Body of pancreas (tissue), 4 donors: Measurements from ENCODE around the gene HSPA4L.

Experiments
- POLR2A ChIP-seq, 3 donors: fragments of 450-650 bp; IDR thresholded peaks; one replicate each; pipeline ENCODE4 v1.6.1; 2016; ENCODE audit warnings: antibody characterized with exemption in 3 of 3, mild to moderate bottlenecking in 2 of 3
- TF ChIP-seq, protein P1 (sequence below), 7 experiments: fragments of 450-650 bp in 4 of 7; fragments of 200-600 bp in 3 of 7; sonication (generic) in 3 of 7; IDR thresholded peaks; one replicate each; pipeline ENCODE4 v1.5.1; 2016 to 2019; ENCODE audit warnings: antibody characterized with exemption in 7 of 7

GRCh38 chr4:127777487-127777886, 4.6 kb upstream of the HSPA4L start:
- TF ChIP-seq, protein P1, sequence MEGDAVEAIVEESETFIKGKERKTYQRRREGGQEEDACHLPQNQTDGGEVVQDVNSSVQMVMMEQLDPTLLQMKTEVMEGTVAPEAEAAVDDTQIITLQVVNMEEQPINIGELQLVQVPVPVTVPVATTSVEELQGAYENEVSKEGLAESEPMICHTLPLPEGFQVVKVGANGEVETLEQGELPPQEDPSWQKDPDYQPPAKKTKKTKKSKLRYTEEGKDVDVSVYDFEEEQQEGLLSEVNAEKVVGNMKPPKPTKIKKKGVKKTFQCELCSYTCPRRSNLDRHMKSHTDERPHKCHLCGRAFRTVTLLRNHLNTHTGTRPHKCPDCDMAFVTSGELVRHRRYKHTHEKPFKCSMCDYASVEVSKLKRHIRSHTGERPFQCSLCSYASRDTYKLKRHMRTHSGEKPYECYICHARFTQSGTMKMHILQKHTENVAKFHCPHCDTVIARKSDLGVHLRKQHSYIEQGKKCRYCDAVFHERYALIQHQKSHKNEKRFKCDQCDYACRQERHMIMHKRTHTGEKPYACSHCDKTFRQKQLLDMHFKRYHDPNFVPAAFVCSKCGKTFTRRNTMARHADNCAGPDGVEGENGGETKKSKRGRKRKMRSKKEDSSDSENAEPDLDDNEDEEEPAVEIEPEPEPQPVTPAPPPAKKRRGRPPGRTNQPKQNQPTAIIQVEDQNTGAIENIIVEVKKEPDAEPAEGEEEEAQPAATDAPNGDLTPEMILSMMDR (IDR thresholded peaks at IDR 0.05) = no peak
- no peak for TF ChIP-seq POLR2A (IDR thresholded peaks at IDR 0.05)
